GM21825 (cell line): ENCODE measurements around the gene CDH13.

ENCODE experiments used
- ATAC-seq: cut with Tn5 transposase; IDR thresholded peaks from one replicate; pipeline ENCODE4 v1.9.1; 2021; ENCODE audit warnings: mild to moderate bottlenecking, moderate library complexity; ENCODE audit not compliant: unreplicated experiment

The CDH13 gene

GRCh38 chr16:83211711-83212110, 584.9 kb downstream of the CDH13 start:
- ATAC-seq = no peak

DNA sequence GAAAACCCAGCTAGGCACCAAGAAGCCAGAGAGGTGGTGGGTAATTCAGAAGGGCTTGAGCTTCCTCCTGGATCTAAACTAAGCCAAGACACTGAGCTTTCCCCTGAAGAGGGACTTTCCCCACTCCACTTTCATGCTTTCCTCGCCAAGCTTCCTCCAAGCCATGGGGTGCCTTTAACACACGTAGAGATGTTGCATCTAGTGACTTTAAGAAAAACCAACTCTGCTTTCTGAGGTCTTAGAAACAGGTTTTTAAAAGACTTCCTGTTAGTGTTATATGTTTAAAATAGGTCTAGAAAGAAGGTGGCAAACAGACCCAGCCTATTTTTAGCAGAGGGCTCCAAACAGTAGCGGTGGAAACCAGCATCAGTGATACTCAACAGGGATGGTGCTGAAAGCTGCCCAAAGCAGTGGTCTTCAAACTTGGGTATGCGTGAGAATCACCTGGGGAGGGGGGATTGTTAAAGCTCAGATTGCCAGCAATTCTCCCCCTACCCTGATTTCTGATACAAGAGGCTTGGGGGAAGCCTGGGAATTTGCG, 585.6 kb downstream of the CDH13 start:
- no peak for ATAC-seq

DNA sequence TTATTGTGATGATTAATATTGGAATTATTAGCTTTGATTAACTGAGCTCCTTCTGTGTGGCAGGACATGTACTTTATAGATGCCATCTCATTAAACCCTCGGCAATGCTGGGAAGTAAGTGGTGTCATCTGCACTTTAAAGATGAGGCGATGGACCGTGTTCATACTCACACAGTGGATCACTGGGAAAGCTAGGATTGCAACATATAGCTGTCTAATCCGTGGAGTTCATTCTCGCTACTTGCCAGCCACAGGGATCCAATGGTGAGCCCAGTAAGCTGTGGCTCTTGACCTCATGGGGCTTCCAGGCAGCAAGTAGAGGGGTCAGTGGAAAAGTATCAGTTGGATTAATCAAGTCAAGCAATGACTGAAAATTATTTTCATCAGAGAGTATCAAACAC, 587.9 kb downstream of the CDH13 start:
- no peak for ATAC-seq

DNA sequence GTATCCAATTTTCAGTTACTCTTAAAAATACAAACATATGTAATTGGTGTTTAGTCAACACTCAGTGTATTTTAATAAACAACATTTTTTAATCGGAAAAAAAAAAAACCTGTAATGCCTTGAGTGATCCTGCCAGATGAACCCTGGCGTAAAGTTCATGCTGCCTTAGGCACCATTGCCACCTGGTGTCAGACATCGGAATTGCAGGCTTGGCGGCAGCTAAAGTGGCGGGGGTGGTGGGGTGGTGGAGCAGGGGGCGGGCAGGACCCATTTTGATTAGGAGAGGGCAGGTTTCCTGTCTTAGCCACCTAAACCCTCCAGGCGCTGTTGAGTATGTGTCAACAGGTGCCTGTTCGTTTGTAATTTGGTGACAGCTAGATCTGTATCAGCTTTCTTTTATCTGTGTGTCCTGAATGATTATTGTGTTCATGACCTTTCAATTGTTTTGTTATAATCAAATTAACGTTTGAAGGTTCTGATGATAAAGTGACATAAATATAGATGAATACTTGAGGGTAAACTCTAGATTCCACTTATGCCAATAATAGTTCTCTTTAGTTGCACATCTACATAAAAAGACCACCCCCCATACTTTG, 588.7 kb downstream of the CDH13 start:
- no peak for ATAC-seq

DNA sequence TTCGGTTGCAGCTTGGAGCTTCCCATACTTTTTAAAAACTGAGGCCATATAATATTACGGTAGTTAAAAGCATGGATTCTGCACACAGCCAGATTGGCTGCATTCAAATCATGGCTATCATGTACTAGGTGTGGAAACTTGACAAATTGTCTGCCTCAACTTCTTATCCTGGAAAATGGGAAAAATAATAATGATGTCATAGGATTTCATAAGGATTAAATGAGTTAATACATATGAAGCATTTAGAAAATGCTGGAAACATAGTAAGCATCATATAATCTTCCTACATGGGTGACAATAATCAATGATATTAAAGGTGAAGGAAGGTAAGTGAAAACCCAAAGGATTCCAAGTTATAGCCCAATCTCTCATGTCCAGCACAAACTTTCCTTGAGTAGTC, 592.5 kb downstream of the CDH13 start:
- ATAC-seq = no peak

GRCh38 chr16:83220066-83220465, 593.3 kb downstream of the CDH13 start:
- no peak for ATAC-seq

DNA sequence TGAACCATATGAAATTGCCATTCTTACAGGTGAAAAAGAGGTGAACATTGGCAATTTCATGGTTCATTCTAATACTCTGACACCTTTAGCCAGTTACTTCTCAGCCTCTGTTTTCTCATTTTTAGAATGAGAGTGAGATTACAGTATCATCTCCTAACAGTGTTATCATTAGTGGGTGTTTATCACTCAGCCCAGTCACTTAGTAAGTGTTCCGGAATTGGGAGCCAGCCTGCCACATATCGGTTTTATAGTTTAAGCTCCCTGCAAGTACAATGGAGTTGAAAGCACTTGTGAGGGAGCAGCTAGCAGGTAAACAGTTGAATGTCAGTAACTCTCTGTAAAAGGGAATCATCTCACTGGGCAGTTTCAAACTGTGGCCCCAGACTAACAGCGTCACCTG, 597.9 kb downstream of the CDH13 start:
- no peak for ATAC-seq

DNA sequence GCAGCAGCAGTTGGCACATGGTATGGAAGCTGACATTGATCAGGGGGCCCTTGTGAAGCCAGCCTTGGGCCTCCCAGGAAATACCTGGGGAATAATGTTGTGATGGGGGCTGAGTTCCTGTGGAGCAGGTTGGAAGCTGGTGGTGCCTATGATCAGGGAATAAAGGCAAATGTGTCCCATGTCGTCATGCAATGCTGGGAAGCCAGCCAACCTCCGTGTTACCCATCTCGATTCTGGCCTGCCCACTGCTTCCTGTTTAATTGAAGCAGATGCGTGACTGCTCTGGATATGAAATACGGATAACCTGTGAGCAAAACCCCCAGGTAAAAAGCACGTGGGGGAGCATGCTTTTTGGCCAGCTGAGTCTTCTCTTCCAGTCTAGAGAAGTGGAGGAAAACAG, 600.6 kb downstream of the CDH13 start:
- ATAC-seq = no peak

DNA sequence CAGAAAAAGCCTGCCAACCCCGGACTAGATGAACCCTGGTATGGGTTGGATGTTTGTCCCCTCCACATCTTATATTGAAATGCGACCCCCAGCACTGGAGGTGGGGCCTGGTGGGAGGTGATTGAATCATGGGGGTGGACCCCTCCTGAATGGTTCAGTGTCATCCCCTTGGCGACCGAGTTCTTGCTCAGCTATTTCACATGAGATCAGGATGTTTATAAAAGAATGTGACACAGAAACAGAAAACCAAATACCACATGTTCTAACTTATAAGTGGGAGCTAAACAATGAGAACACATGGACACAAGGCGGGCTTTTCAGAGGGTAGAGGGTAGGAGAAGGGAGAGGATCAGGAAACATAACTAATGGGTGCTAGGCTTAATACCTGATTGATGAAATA, 605.0 kb downstream of the CDH13 start:
- ATAC-seq = no peak

- no peak for ATAC-seq
Measured at GRCh38 chr16:83233153-83233552, 606.4 kb downstream of the CDH13 start.

DNA sequence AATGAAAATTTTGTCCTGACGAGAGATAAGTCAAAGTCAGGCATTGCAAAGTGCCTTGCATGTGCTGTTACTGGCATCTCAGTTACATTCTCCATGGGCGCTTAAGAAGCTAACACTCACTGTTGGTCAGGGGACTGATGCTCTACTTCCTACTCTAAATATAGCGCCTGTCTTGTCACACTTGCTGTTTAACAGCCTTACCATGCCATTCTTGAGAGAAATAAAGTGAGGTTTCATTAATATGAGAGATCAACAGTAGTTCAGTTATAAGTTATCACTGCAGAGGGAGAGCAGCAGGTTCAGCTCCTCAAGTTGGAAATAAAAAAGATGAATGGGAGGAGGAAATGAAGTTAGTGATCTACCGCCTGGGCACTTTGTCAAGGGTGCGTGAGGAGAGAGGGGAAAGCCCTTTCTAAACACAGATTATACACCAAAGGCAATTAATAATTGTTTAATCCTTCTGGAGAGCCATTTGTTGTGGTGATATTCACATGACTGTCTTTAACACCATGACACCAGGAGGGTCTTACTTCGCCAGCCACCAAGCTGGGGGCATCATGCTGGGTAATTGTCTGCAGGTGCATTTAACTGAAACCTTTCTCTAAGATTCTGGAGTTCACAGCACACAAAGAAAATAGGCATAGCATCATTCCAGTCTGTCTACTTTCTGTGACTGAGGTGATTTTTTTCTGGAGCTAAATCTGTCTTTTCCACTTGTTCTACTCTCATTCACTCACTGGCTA, 612.4 kb downstream of the CDH13 start:
- ATAC-seq = no peak

DNA sequence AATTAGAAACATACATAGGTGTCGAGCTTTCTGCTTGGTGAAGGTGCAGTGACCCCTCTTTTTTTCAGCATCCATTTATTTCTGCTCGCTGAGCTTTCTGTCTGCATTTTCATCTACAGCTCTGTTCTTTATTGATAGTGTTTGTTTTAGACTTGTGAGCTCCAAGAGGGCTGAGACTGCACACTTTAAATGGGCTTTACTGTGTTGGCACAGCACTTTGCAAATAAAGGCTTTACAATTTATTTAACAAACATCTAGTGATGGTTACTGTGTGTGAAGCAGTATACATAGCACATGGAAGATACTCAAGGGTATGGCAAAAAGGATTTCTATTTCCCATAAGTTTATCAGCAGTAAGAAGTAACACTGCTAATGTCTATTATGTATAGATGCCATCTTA, 617.3 kb downstream of the CDH13 start:
- ATAC-seq = no peak

- no peak for ATAC-seq
Measured at GRCh38 chr16:83245061-83245460, 618.3 kb downstream of the CDH13 start.

- ATAC-seq = no peak
Measured at GRCh38 chr16:83247767-83248372, 621.1 kb downstream of the CDH13 start.

DNA sequence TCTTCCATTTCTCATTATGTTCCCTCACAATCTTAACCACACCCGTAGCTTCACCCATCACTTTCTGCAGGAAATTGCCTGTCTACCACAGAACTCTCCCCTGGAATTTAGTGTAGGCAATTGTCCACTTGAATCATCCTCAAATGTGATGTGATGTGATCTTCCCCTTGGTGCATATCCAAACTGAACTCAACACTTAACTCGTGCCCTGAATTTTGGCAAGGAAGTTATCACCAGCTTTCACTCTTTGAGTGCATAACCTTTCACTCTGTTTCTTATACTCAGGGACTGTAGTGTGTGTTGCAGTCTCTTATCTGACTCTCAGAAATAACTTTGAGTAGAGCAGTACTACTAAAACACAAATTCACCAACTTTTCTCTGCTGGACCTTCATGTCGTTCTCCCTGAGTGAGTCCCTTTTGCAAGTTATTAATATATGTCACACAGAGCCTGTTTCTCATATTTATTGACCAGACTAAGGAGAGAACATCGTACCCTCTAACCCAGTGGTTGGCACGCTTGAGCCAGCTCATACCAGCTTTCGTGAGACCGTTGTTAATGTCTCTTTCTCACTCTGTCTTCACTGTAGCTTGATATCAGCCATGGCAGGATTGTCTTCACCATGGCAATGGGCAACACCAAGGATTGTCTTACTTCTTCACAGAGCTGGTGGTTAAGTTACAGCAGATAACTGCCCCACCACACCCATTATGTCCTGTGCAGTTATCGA, 622.1 kb downstream of the CDH13 start:
- no peak for ATAC-seq

GRCh38 chr16:83253521-83253920, 626.8 kb downstream of the CDH13 start:
- no peak for ATAC-seq

GRCh38 chr16:83258366-83258928, 631.7 kb downstream of the CDH13 start:
- no peak for ATAC-seq

DNA sequence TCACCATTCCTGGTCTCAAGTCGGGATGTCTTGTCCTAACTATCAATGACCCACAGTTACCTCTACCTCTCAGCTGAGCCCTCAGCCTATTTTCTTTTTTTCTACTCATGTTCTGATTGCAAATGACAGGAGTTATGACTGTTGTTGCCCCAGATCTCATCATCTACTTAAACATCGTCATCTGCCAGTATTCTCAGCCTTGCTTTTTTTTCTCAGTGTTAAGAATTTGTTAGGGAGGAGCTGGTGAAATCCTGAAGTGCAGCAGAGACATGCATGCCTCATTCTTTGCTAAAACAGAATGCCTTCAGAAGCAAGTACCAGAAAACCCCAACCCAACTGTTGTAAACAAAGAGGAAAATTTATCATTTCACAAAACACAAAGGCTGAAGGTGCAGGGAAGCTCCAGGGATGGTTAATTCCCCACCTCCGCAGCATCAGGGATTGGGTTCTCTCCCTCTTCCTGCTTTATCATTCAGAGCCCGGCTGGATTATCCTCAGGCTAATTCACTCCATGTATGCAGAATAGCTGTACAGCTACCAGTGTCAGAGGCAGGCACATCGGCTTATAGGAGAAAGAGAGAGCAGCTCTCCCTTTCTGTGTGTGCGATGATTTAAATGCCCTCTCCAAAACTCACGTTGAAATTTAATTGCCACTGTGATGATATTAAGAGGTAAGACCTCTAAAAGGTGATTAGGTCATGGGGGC, 640.2 kb downstream of the CDH13 start:
- no peak for ATAC-seq

GRCh38 chr16:83268169-83268568, 641.4 kb downstream of the CDH13 start:
- no peak for ATAC-seq

- ATAC-seq = no peak
Measured at GRCh38 chr16:83269048-83269447, 642.3 kb downstream of the CDH13 start.

DNA sequence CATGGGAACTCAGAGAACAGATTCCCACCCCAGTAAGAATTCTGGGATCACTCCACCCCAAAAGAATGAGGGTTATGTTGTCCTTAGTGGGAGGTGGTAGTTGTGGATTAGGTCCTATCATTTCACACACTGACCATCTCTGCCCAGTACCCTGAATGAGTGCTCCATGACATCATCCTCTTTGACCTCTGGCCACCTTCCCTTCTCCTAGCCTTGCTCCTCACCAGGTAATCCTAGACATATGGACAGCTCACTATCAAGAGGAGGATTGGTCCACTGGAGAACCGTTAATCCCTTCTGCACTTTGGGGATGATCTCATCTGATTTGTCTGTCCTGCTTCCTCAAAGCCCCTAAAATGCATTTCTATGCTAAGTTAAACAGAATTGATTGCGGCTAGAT, 642.8 kb downstream of the CDH13 start:
- no peak for ATAC-seq
